ENCODE results near the gene RFX2. TPM values are rescaled to one million over a fixed set of nuclear protein-coding genes. Genes with fewer than 3 reads are reported as not detected.

The RFX2 gene
- total RNA-seq, 1 donor from 2014 or later: 6.2 TPM

- Histone ChIP-seq H4K20me1 (ENCODE audit: low read depth) (no peaks in the 10 kb centered on the region), H3K27ac (no peak overlapping the region), H2AFZ (replicated peaks) (no peak overlapping the region), H3K4me1 (peaks cover 13% of the 10 kb centered on the region), H3K79me2 (ENCODE audit: low read depth) (no peaks in the 10 kb centered on the region), H3K9ac (no peak overlapping the region), H3K4me3 (no peak overlapping the region), H3K9me3 (ENCODE audit: low read depth) (no peaks in the 10 kb centered on the region), H3K36me3 (no peaks in the 10 kb centered on the region), H3F3A (ENCODE audit: low read depth) (peaks cover 8% of the 10 kb centered on the region), H3K4me2 (no peak overlapping the region), H3K27me3 (no peaks in the 10 kb centered on the region)
- Mint-ChIP-seq H3K4me1 (peaks cover 33% of the 10 kb centered on the region), H3K27me3 (ENCODE audit: insufficient read depth, low read depth) (peaks cover 4% of the 10 kb centered on the region), H3K4me3 (no peak overlapping the region), H3K9me3 (peaks cover 2% of the 10 kb centered on the region), H3K36me3 (peaks cover 25% of the 10 kb centered on the region), H3K27ac (no peak overlapping the region)
- TF ChIP-seq CTCF (IDR thresholded peaks at IDR 0.05) (no peak), EZH2phosphoT487 (IDR thresholded peaks at IDR 0.05) (no peak), EZH2 (IDR thresholded peaks at IDR 0.05) (no peak)
- DNase-seq (ENCODE audit: low spot score): no peak
These were observed 8.9 kb downstream of the RFX2 start for GRCh38 chr19:6101291-6101825.

- Histone ChIP-seq H3K9ac (no peak overlapping the region), H3F3A (ENCODE audit: low read depth) (peaks cover 8% of the 10 kb centered on the region), H3K4me3 (no peak overlapping the region), H2AFZ (replicated peaks) (peak overlapping the region; percentile 72), H3K4me2 (peak overlapping the region; percentile 39), H3K4me1 (peaks cover 13% of the 10 kb centered on the region), H3K79me2 (ENCODE audit: low read depth) (no peaks in the 10 kb centered on the region), H3K9me3 (ENCODE audit: low read depth) (no peaks in the 10 kb centered on the region), H3K27ac (no peak overlapping the region), H3K36me3 (no peaks in the 10 kb centered on the region), H3K27me3 (no peaks in the 10 kb centered on the region), H4K20me1 (ENCODE audit: low read depth) (no peaks in the 10 kb centered on the region)
- Mint-ChIP-seq H3K36me3 (peaks cover 20% of the 10 kb centered on the region), H3K4me1 (peaks cover 34% of the 10 kb centered on the region), H3K9me3 (peaks cover 2% of the 10 kb centered on the region), H3K27me3 (ENCODE audit: insufficient read depth, low read depth) (peaks cover 4% of the 10 kb centered on the region), H3K4me3 (no peak overlapping the region), H3K27ac (no peak overlapping the region)
- no peak for DNase-seq (ENCODE audit: low spot score)
- TF ChIP-seq CTCF (IDR thresholded peaks at IDR 0.05): no peak
- TF ChIP-seq EZH2 (IDR thresholded peaks at IDR 0.05): no peak
- no peak for TF ChIP-seq EZH2phosphoT487 (IDR thresholded peaks at IDR 0.05)
These were observed 9.9 kb downstream of the RFX2 start for GRCh38 chr19:6100284-6100915.

- Histone ChIP-seq H3K9ac (no peak overlapping the region), H3K27me3 (peaks cover under 1% of the 10 kb centered on the region), H3K4me3 (no peak overlapping the region), H2AFZ (replicated peaks) (no peak overlapping the region), H3K36me3 (no peaks in the 10 kb centered on the region), H3K27ac (no peak overlapping the region), H3K9me3 (ENCODE audit: low read depth) (no peaks in the 10 kb centered on the region), H3K4me1 (peaks cover 13% of the 10 kb centered on the region), H3K4me2 (no peak overlapping the region), H4K20me1 (ENCODE audit: low read depth) (no peaks in the 10 kb centered on the region), H3F3A (ENCODE audit: low read depth) (peaks cover 8% of the 10 kb centered on the region), H3K79me2 (ENCODE audit: low read depth) (no peaks in the 10 kb centered on the region)
- Mint-ChIP-seq H3K36me3 (peaks cover 16% of the 10 kb centered on the region), H3K4me1 (peaks cover 32% of the 10 kb centered on the region), H3K4me3 (no peak overlapping the region), H3K27ac (no peak overlapping the region), H3K9me3 (no peaks in the 10 kb centered on the region), H3K27me3 (ENCODE audit: insufficient read depth, low read depth) (peaks cover 2% of the 10 kb centered on the region)
- no peak for DNase-seq (ENCODE audit: low spot score)
- TF ChIP-seq EZH2phosphoT487 (IDR thresholded peaks at IDR 0.05) (no peak), CTCF (IDR thresholded peaks at IDR 0.05) (no peak), EZH2 (IDR thresholded peaks at IDR 0.05) (no peak)
These were observed 10.7 kb downstream of the RFX2 start for GRCh38 chr19:6099599-6099998.
